GM18858 (cell line): ENCODE measurements around the gene NRXN3.

Source experiments
- ATAC-seq: cut with Tn5 transposase; IDR thresholded peaks from one replicate; pipeline ENCODE4 v1.9.1; 2021; ENCODE audit not compliant: unreplicated experiment

The NRXN3 gene

GRCh38 chr14:79304279-79304678, 1134.1 kb downstream of the NRXN3 start:
- no peak for ATAC-seq

DNA sequence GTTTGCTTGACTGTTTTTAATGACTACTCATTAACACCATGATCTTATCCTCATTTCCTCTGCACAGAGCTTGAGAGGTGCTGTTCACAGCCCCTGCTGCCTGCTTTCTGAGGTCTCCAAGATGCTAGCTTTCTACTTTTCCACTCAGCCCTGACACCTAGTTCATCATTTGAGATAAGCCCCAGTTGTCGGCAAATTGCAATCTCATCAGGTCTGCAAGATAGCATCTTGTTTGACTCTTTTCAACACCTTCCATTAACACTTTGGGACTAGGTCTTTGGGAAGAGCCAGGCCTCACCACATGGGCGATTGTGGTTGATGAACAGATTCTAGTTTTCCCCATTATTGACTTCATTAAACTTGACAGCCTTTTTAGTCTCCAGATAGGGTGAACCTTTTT, 1136.4 kb downstream of the NRXN3 start:
- no peak for ATAC-seq

DNA sequence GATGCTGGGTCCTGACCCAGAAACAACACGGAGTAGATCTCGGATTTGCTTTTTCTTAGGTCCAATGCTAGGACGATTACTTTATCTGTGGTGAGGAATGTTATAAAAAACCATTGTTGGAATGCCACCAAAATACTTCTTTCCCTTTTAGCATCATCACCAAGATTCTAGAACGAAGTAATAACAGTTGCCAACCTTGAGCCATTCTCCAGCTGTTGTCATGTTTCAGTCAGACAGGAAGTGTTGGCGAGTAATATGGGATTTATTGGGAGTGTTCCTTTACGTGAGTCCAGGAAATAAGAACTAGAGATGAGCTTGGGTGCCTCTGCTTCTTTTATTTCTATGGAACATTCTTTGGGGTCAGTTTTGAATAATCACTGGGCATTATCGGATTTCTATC, 1148.2 kb downstream of the NRXN3 start:
- ATAC-seq: no peak

GRCh38 chr14:79320561-79320960, 1150.4 kb downstream of the NRXN3 start:
- ATAC-seq: no peak

DNA sequence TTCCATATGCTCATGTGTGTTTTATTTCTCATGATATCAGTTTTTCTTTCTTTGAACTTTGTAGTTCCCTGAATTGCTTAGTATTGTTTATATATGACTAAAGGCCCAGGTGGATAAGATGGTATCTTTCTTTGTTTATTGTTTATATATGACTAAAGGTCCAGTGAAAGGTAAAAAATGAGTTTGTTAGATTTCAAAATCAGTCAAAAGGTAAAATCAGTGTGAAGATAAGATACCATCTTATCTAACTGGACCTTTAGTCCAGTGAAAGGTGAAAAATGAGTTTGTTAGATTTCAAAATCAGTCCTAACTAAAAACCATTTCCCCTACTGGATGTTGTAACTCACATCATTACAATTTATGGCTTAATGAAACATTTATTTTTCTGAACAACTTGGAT, 1150.9 kb downstream of the NRXN3 start:
- no peak for ATAC-seq

- ATAC-seq: no peak
Observed at GRCh38 chr14:79325071-79325470, 1154.9 kb downstream of the NRXN3 start.

DNA sequence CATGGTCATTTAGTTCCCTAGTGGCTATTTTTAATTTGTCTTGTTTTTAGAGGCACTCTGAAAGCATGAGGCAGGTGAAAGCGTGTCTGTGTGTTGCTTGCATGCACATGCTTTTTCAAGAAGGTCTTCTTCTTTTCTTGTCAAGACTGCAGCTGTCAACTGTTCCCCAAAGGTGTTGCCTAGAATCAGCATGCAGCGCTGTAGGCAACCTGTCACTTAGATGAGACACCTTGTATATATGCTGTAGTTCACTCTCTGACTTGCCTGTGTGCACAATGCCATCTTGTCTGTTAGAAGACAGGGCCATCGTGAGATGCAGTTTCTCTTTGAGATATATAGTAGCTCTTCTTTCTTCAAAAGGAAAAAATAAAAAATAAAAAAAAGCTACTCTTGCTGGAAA, 1155.4 kb downstream of the NRXN3 start:
- no peak for ATAC-seq

DNA sequence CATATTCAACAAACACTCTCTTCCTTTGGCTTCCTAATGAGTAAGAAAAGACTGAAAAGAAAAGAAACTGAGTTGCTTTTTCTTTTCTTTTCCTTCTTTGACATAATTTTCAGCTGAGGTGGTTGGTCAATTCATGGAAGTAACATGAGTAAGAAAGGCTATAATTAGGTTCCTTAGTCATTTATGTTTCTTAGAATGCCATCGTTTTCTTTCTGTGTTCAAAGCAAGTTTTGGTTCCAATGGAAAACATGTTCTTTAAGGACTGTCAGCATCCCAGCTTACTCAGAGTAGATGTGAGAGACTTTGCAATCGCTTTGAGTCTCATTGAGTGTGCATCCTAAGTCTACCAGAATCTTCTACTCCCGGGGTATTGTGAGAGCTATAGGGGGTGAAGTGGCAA, 1158.7 kb downstream of the NRXN3 start:
- no peak for ATAC-seq

DNA sequence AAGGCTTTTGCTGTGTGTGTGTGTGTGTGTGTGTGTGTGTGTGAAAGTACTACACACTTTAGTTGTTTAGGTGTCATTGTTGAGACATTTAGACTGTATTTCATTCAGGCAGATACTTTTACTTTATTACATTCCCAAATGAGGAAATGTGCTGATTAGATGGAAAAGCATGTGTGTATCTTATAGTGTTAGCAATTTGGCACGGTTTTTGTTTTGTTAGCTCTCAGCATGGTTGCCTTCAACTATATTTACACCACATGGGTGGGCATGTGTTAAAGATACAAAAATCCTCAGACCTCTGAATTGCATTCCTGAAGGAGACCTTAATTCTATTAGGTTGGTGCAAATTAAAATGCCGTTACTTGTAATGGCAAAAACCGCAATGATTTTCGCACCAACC, 1161.7 kb downstream of the NRXN3 start:
- no peak for ATAC-seq

DNA sequence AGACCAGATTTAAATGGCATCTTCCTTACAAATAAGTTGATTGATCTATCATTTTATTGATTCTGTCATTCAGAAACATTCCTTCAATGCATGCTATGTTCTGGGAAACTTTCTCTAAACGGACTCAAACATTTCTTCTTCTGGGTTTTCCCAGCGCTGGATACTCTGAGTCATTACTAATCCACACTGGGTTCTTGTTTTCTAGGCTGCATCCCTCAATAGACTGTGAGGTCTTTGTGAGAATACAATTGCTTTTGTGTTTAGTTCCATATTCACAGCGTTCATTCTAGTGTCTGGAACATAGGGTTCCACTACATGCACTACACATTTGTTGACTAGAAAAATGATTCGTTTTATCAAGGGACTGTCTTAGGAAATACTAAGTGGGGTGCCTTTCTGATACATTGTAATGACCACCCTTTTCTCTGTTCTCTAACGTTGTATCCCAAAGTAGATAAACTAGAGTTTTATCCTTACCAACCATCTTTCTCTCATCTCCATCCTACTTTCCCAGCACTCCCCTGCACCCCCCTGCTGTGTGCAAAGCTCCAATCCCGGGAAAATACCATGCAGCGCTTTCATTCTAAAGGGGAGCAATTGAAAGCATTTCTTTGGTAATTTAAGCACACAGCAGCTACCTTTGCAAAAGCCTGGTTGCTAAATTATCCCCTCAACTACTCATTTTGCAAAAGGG, 1162.5 kb downstream of the NRXN3 start:
- no peak for ATAC-seq

GRCh38 chr14:79333198-79333546, 1163.0 kb downstream of the NRXN3 start:
- no peak for ATAC-seq

DNA sequence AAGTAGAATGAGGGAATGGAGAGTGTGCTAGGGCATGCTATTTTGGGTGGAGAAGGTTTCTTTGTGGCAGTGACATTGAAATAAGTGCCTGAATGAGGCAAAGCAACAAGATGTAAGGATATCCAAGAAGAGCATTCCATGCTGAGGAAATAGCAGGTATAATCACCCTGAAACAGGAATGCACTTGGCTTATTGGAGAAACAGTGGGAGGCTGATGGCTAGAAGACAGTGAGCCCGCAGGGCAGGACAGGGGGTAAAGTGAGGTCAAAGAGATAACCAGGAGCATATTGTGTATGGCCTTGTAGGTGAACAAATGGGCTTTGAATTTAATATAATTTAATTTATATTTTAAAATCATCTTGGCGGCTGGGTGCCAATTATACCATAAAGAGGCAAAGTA, 1164.1 kb downstream of the NRXN3 start:
- no peak for ATAC-seq

- no peak for ATAC-seq
Observed at GRCh38 chr14:79337761-79338160, 1167.6 kb downstream of the NRXN3 start.

- no peak for ATAC-seq
Observed at GRCh38 chr14:79342942-79343341, 1172.8 kb downstream of the NRXN3 start.

DNA sequence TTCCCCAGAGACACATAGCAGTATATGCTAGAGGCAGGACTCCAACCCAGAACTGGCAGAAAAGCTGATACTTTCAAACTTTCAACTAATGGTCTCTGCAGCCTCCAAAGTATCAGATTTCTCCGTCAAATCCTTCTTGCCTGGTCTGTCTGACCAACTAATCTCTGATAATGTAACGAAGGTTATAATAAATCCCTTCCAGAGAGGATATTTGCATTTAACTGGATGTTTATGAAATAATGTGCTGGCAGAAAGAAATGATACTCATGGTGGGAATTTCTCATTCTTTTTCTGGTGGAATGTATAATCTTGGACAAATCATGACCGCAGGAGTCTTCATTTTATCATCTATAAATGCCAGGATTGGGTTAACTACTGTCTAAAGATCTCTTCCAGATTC, 1180.8 kb downstream of the NRXN3 start:
- no peak for ATAC-seq

DNA sequence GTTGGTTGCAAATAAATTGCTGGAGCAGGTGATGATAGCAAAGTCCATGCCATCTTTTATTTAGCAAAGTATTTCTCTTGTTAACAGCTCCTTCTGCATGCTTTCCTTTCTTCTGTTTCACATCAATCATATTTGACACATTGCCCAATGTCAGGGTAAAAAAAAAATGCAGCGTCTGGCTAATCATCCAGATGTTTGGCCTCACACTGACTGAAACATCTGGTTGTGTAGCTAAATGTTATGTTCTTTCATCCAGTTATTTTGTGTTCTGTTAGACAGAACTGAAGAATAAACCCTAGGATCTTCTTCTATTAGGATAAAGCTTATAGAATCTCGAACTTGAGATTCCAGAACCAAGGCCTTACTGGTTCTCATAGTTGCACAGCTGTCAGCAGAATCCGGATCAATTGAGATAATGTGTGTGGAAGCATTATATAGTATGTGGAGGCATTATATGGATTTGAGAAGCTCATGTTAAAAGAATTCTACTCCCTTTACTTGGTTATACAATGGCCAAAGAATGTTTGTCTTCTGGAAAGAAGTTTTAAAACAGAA, 1182.0 kb downstream of the NRXN3 start:
- no peak for ATAC-seq

DNA sequence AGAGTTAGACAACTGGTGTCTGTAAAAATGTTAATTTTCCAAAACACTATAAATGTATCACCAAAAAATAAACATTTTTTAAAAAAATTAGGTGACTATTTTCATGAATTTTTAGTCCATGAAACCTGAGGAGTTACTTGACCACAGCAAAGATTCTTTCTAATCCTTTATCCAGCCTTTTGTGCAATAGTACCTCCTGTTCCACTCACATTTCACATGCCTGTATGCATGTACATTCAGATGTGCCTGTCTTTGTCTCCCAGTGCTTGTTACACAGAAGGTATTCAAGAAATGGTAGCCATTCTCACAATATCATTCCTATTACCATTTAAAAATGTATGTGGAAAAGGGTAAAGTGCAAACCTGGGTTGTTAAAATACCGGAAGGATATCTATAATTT, 1184.2 kb downstream of the NRXN3 start:
- no peak for ATAC-seq

DNA sequence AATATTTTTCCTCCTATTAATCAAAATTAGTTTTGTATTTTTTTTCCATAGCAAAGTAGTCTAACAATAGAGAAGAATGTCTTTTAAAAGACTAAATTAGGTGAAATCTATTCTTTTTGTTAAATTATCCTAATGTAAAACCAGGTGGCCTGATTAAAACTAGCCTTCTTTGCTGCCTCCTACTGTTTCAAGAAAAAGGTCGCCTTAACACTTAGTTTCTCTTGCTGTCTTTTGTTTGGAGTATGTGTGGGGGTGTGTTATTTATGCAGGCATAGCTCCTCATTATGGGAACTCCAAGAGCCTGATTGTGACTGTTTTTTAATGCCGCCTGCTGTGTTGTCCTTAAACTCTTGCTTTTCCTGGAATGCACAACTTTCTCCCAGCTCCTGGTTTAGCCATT, 1185.9 kb downstream of the NRXN3 start:
- no peak for ATAC-seq

DNA sequence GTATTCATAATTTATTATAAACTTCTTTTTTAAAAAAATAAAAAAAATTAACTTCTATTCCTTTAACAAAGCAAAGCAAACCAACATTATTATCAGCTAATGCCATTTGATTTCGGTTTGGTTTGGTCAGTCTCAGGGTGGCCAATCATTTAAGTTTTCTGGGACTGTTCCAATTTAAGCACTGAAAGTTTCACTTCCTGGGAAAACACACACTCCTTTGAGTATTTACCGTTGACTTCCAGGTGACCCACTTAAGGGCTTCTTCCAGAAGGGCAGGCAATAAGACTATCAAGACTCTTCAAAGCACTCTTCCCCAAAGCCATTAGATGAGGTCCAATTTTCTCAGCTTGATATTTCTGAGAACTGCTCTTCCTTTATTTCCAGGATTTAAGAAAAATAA, 1187.1 kb downstream of the NRXN3 start:
- no peak for ATAC-seq

GRCh38 chr14:79363291-79363690, 1193.1 kb downstream of the NRXN3 start:
- no peak for ATAC-seq

GRCh38 chr14:79369359-79370332, 1199.5 kb downstream of the NRXN3 start:
- ATAC-seq: no peak

- no peak for ATAC-seq
Observed at GRCh38 chr14:79370969-79371368, 1200.8 kb downstream of the NRXN3 start.
